Endothelial cell of umbilical vein (primary cell): Measurements from ENCODE around the gene TRAP1.

Experiments
- EZH2 ChIP-seq: IDR thresholded peaks from 2 replicates; pipeline ENCODE4 v1.6.1; 2012; ENCODE audit warnings: borderline replicate concordance, low read depth, mild to moderate bottlenecking, moderate library complexity, low read length, inconsistent platforms; ENCODE audit not compliant: severe bottlenecking
- GATA2 ChIP-seq: IDR thresholded peaks from 2 replicates; pipeline ENCODE4 v1.7.0; 2011; ENCODE audit warnings: low read depth, mild to moderate bottlenecking, moderate library complexity, mixed read lengths, low read length; ENCODE audit not compliant: insufficient read length, insufficient read depth
- JUN ChIP-seq: IDR thresholded peaks from 2 replicates; pipeline ENCODE4 v1.6.1; 2011; ENCODE audit warnings: borderline replicate concordance, low read depth; ENCODE audit not compliant: insufficient read length, insufficient read depth
- POLR2A ChIP-seq: IDR thresholded peaks from 2 replicates; pipeline ENCODE4 v1.6.1; 2012; ENCODE audit warnings: low read depth, mild to moderate bottlenecking, control low read depth, low read length
- TF ChIP-seq, protein P1 (sequence below), 2 donors: IDR thresholded peaks; 1 replicate in 1 of 2; 2 replicates in 1 of 2; pipeline ENCODE4 v1.5.1; 2011; ENCODE audit warnings: low read length in 2 of 2, mild to moderate bottlenecking in 2 of 2, moderate library complexity in 2 of 2, control low read depth in 1 of 2, inconsistent platforms in 1 of 2, low read depth in 1 of 2; ENCODE audit not compliant: insufficient read depth in 1 of 2; ENCODE audit errors: extremely low read depth in 1 of 2

- TF ChIP-seq POLR2A (no peak), JUN (no peak), EZH2 (no peak), GATA2 (no peak)
- TF ChIP-seq, protein P1, sequence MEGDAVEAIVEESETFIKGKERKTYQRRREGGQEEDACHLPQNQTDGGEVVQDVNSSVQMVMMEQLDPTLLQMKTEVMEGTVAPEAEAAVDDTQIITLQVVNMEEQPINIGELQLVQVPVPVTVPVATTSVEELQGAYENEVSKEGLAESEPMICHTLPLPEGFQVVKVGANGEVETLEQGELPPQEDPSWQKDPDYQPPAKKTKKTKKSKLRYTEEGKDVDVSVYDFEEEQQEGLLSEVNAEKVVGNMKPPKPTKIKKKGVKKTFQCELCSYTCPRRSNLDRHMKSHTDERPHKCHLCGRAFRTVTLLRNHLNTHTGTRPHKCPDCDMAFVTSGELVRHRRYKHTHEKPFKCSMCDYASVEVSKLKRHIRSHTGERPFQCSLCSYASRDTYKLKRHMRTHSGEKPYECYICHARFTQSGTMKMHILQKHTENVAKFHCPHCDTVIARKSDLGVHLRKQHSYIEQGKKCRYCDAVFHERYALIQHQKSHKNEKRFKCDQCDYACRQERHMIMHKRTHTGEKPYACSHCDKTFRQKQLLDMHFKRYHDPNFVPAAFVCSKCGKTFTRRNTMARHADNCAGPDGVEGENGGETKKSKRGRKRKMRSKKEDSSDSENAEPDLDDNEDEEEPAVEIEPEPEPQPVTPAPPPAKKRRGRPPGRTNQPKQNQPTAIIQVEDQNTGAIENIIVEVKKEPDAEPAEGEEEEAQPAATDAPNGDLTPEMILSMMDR (IDR thresholded peaks at IDR 0.05; ENCODE audit: extremely low read depth in 1 of 2, insufficient read depth in 1 of 2, low read depth in 1 of 2, low read length in 2 of 2): no peak
These were observed 54.7 kb downstream of the TRAP1 start for GRCh38 chr16:3662601-3663000.
